GM21576 (cell line): ENCODE measurements around the gene HDDC3.
A peak's percentile ranks its signal among the peaks of the same experiment; 100 is the strongest.
"Not testable (repeated sequence)": the region's sequence is repeated elsewhere in the genome, so short reads cannot be mapped to it uniquely, and the experiment has no call there.

ENCODE experiments used
- ATAC-seq: cut with Tn5 transposase; IDR thresholded peaks from one replicate; pipeline ENCODE4 v1.9.1; 2021; ENCODE audit warnings: mild to moderate bottlenecking, moderate library complexity; ENCODE audit not compliant: unreplicated experiment

Gene HDDC3

DNA sequence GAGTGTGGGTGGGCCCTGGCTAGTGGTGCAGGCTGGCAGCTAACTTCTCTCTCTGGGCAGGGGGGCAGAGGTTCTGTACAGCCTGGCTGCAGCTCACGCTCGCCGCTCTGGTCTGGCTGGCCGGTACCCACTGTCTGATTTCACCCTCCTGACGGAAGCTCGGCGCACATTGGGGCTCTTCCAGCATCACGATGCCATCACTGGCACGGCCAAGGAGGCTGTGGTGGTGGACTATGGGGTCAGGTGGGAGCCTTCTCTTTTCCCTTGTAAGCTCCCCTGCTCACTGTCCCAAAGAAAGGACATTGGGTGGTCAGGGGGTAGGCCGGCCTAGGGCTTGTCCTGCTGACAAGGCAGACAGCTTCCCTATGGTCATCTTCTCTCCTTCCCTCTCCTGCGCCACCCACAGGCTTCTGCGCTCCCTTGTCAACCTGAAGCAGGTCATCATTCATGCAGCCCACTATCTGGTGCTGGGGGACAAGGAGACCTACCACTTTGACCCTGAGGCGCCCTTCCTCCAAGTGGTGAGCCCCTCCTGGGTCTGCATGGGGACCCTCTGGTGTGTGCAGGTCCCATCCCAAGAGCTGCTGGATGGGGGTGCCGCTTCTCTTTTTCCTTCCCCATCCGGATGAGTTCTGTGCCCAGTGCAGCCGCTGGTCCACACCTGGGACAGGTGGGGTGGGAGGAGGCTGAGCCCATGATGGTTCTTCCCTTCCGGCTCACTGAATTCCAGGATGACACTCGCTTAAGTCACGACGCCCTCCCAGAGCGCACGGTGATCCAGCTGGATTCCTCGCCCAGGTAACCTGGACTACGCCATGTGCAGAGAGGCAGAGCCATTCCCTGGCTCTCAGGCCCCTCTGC is 21.7 kb downstream of the HDDC3 start:
- ATAC-seq: no peak

DNA sequence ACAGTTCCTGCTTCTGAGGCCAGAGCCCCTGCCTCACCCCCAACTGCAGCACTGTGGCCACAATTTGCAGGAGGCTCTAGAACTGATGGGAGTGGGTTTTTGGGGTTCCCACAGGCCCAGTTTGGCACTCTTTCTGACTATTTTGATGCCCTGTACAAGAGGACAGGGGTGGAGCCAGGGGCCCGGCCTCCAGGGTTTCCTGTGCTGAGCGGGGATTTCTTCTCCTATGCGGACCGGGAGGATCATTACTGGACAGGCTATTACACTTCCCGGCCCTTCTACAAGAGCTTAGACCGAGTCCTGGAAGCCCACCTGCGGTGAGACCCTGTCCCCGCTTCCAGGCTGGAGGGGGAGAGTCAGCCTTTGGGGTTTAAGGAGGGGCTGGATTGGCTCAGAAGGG is 22.4 kb downstream of the HDDC3 start:
- ATAC-seq: no peak

DNA sequence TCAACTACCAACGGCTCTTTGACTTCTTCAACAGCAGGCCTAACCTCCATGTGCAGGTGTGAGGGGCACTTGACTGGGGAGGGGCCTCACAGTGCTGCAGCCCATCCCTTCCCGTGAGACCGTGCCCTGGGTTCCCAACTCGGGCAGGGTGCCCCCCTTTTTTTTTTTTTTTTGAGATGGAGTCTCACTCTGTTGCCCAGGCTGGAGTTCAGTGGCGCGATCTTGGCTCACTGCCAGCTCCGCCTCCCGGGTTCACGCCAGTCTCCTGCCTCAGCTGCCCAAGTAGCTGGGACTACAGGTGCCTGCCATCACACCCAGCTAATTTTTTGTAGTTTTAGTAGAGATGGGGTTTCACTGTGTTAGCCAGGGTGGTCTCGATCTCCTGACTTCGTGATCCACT is 22.9 kb downstream of the HDDC3 start:
- not testable (repeated sequence) for ATAC-seq

DNA sequence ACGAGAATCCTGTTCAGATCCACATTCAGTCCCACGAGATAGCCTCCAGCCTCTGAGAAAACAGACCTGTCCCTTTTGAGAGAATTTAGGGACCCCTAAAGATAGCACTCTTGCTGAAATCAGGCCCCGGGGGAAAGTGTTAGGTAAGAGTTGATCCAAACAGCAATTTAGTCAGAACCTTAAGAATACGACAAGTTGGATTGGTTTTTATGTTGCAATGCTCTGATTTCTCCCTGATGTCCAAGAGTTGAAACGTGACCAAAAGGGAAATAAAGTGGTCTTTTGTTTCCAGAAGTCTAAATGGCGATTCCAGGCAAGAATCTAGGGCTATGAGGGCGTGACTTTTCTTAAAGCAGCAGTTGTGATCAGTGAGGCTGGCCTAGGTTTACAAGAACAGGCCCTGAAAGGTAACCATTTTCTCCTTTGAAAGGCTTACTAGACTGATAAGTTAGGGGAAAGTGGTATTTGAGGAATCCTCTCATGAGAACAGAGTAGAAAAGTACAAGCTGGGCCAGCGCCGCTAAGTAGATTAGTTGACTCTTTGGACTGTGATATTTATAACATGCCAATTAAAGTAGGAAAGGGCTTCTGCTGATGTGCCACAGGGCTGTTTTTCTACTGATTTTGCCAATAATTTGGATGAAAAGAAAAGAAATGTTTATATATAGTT is 24.4 kb downstream of the HDDC3 start:
- ATAC-seq: no peak

DNA sequence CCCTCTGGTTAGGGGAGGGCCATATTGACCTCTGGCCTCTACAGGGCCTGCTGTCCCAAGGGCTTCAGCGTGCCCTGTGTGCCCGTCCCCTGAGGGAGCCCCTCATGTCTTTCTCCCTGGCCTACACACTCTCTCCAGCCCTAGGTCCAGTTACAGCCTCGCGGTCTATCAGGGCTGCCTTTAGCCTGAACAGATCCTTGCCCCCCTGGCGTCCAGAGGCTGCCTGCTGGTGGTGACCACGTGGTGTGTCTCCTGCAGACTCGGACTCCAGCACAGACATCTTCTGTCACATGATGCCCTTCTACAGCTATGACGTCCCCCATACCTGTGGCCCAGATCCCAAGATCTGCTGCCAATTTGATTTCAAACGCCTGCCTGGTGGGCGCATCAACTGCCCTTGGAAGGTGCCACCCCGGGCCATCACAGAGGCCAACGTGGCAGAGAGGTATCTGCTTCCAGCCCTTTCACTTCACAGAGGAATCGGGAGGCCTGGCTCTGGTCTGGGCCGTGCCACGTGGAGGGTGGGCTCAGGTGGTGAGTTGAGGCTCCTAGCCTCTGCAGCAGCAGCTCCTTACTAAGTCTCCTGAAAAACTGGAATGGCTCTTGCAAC is 25.2 kb downstream of the HDDC3 start:
- no peak for ATAC-seq

DNA sequence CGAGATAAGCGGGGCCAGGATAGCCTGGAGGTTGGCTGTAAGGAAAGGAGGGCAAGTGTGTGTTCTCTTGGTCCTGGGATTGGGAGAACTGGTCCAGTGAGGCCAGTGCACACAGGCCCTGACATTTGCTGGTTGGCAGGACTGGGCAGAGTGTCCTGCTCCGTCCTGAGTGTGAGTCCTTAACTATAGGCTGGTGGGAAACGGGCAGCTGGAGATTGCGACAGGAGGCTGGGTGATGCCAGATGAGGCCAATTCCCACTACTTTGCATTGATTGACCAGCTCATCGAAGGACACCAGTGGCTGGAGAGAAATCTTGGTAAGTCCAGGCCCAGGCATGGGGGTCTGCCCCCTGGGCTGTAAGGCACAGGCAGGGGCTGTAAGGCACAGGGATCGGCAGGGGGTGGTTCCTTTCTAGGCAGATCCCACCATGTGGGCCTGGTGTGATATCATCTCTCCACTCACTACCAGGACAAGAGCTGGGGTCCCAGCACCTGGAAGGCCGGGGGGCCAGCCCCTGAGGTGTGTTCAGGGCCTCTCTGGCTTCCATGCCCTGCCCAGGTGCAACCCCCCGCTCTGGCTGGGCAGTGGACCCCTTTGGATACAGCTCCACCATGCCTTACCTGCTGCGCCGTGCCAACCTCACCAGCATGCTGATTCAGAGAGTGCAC is 26.0 kb downstream of the HDDC3 start:
- no peak for ATAC-seq

DNA sequence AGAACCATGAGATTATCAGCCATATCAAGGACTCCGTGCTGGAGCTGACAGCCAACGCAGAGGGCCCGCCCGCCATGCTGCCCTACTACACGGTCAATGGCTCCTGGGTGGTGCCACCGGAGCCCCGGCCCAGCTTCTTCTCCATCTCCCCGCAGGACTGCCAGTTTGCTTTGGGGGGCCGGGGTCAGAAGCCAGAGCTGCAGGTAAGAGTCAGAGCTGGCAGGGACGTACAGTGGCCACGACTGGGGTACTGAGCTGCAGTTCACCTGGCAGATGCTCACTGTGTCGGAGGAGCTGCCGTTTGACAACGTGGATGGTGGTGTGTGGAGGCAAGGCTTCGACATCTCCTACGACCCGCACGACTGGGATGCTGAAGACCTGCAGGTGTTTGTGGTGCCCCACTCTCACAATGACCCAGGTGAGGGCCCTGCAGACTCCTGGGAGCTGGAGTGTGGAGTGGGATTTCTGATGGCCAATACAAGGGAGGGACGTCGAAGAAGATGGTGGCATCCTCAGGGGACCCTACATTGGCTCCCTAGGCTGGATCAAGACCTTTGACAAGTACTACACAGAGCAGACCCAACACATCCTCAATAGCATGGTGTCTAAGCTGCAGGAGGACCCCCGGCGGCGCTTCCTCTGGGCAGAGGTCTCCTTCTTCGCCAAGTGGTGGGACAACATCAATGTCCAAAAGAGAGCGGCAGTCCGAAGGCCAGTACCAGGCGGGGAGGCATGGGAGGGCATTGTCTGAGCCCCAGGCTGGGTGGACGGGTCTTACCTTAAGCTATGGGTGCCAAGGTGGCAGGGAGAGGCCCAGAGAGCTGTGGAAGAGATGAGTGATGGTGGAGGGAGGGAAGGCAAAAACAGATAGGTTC is 26.8 kb downstream of the HDDC3 start:
- ATAC-seq: no peak

DNA sequence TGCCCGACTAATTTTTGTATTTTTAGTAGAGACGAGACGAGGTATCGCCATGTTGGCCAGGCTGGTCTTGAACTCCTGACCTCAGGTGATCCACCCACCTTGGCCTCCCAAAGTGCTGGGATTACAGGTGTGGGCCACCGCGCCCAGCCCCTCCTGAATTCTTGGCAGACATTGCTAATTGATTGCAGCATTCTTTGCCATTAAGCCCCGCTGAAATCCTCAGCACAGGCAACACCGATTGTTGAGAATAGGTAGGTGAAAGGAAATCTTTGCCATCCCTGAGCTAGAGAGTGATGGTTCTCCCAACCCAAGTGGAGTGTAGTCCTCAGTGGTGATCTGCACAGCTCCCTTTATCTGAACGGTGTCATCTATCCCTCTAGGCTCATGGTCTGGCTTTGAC is 27.6 kb downstream of the HDDC3 start:
- ATAC-seq: no peak

DNA sequence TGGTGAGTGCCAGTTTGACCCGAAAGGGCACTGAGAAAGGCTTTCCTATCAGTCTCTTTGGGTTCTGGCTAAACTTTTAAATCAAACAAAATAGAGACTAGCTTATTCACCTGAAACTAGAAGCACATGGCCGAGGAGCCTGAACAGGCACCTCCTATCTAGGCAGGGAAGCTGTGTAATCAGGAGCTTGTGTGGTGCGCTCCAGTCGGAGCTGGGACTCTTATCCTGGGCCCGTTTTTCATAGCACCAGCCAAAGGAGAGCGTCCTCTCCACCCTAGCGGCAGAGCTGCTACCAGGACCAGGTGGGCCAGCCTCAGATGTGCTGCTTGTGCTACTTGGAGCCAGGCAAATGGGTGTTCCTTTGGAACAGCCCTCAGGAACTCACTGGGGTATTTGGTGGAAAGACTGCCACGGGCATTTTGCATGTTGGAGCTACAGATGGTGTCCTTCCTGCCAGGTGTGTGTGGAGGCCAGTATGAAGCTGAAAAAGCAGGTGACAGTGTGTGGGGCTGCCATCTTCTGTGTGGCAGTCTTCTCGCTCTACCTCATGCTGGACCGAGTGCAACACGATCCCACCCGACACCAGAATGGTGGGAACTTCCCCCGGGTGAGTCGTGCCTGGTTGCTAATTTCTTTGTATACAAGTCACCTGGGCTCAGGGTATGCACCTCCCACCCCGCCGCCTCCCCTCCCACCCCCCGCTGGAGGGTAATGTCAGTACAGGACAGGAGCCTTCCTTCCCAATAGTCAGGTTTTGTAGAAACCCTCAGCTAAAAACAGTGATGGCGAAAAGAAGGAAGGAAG is 28.4 kb downstream of the HDDC3 start:
- ATAC-seq: no peak

DNA sequence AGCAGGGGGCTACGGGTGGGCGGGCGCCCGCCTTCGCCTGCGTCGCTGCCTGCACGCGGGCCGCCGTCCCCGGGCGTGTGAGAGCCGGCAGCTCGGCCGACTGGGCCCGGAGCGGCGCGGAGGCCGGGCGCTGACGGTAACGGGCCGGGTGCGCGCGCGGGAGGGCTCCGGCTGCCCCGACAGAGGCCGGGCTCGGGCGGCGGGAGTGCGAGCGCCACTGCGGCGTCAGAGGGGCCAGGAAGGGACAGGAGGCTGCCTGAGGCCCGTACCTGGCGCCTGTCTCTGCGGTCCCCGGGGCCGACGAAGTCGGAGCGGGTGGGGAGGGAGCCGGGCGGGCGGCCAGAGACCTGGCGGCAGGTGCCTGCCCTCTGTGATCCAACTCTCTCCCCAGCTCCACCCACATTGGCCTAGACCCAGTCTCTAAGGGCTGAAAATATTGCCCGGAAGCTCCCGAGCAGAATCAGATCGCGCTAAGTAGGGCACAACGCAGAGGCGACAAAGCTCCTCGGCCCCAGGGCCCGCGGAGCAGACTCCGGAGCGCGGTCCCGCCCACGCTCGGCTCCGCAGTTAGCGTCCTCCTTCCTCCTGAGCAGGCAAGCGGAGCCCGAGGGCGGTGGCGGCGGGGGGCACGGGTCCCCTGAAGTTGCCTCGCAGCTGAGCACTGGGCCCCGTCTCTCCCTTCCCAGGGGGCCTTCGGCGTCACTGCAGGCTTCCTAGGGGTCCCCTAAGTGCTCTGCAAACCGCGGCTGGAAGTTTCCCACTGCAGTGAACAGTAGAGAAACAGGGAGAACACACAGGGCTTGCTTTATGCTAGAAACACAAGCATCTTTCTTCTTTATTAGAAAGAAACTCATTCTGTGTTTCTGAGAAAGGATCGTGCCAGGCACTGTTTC is 29.3 kb downstream of the HDDC3 start, which contains the start of gene MAN2A2:
Gene MAN2A2 (plus strand): TSS at position 463 of the 893 bp plus-strand sequence. CDS start 906 bp downstream, outside the sequence.
- peak; percentile 51 for ATAC-seq

DNA sequence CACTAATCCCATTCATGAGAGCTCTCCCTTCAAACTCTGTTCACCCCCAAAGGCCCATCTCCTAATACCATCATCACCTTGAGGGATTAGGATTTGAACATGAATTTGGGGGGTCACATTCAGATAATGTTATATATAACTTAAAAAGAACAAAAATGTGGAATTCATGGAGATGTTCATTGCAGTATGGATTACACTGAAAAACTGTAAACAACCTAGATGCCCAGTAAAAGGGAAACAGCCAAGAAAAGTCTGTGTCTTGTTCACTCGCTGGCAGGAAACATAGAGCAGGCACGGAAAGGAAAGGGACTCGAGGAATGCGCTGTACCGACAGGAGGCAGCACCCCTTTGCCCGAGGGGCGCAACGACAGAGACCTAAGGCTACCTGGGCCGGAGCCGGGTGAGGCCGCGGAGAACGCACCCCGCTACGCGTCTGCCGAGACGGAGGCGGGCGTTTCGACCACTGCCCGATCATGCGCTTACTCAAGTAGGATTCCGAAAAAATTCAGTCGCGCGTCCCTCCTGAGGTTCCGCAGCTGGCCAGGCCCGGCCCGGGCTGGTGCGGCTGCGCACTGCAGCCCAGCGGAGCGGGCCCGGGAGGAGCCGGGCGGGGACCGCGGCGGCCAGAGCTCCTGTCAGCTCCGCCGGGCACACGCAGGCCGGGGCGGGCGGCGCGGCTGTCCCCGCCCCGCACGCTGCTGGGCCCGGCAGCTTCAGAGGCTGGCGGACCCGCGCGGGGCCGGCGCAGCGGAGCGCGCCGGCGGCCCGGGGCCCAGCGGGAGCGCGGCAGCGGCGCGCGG is 30.1 kb downstream of the HDDC3 start:
- peak; percentile 67 for ATAC-seq

DNA sequence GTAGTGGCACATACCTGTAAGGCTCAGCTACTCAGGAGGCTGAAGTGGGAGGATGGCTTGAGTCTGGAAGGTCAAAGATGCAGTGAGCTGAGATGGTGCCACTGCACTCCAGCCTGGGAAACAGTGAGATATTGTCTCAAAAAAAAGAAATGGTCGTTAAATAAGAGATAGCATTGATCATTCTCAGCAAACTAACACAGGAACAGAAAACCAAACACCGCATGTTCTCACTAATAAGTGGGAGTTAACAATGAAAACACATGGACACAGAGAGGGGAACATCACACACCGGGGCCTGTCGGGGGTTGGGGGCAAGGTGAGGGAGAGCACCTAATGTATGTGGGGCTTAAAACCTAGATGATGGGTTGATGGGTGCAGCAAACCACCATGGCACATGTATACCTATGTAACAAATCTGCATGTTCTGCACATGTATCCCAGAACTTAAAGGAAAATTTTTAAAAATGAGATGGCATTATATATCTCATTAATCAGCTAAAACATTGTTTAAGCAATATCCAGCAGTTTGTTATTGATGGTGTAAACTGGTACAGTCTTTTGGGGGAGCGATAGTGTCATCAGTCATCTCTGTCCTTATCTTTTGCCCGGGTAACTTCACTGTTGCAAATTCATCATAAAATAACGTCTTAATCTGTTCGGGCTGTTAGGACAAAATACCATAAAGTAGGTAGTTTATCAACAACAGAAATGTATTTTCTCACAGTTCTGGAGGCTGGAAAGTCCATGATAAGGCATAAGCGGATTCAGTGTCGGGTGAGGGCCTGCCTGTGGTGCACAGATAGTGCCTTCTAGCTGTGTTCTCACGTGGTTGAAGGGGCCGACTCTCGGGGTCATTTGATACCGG is 30.9 kb downstream of the HDDC3 start:
- no peak for ATAC-seq

DNA sequence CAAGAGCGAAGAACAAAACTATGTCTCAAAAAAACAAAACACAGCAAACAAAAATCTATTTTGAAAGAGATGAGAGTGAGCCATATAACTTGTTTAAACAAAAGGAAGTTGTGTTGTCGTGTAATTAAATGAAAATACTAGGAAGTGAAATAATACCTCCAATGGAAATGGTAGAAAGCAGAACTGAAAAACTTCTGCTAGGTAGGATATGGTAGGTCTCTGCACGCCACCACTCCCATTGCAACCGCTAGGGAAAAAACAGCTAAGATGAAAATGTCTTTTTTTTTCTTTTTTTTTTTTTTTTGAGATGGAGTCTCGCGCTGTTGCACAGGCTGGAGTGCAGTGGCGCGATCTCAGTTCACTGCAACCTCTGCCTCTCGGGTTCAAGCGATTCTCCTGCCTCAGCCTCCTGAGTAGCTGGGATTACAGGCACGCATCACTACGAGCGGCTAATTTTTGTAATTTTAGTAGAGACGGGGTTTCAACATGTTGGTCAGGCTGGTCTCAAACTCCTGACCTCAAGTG is 35.2 kb downstream of the HDDC3 start:
- ATAC-seq: peak; percentile 63

DNA sequence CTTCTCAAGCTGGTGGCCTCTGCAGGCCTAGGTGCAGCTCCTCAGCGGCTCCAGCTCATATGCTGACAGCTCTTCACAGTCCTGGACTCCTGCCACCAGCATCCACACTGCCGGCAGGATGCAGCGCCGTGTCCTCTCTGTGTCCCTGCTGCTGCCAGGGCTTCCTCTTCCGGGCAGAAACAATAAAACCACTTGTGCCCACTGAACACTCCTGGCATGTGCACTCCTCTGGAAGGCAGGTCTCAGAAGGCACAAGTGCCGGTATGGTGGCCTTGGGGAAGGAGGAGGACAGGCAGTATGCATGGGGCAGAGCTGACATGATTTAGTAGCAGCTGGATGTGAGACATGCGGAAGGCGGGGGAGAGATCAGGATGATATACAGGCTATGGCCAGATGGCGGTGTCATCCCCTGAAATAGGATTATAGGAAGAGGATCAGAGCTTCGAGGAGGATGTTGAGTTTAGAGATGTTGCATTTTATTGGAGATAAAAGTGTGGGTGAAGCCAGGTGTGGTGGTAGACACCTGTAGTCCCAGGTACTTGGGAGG is 36.7 kb downstream of the HDDC3 start:
- no peak for ATAC-seq

DNA sequence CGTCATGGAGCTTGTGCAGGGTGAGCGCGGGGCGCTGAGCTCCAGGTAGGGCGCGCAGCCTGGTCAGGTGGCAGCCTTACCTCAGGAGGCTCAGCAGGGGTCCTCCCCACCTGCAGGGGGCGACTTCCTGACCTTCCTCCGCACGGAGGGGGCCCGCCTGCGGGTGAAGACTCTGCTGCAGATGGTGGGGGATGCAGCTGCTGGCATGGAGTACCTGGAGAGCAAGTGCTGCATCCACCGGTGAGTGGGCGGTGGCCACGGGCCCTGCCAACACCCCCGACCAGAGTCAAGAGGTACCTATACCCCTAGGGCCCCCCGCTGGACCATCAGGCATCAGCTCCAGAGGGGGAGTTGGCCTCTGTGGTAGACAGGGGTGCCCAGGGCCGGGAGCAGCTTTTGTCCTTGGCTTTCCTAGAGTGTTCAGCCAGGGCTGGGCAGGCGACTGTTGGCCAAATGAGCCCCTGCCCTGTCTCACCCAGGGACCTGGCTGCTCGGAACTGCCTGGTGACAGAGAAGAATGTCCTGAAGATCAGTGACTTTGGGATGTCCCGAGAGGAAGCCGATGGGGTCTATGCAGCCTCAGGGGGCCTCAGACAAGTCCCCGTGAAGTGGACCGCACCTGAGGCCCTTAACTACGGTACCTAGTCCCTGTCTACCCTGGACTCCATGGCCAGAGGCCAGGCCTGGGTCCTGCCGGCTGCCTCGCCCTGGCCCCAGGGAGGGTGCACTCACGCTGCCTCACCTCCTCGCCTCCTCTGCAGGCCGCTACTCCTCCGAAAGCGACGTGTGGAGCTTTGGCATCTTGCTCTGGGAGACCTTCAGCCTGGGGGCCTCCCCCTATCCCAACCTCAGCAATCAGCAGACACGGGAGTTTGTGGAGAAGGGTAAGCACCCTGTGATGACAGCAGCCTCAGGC is 38.9 kb downstream of the HDDC3 start:
- ATAC-seq: no peak
